GM12891 (cell line): Measurements from ENCODE around the gene MT1X.

Experiments
- POLR2A ChIP-seq: IDR thresholded peaks from 2 replicates; pipeline ENCODE4 v1.6.1; 2011; ENCODE audit warnings: low read depth, low read length, control low read depth
- POLR2AphosphoS5 ChIP-seq: IDR thresholded peaks from 2 replicates; pipeline ENCODE4 v1.6.1; 2011; ENCODE audit warnings: low read depth, low read length, control low read depth
- TAF1 ChIP-seq: IDR thresholded peaks from 2 replicates; pipeline ENCODE4 v1.6.1; 2011; ENCODE audit warnings: low read depth, low read length, control low read depth

GRCh38 chr16:56672761-56673536, 9.3 kb upstream of the MT1X start:
- TF ChIP-seq POLR2A = no peak
- no peak for TF ChIP-seq POLR2AphosphoS5
- no peak for TF ChIP-seq TAF1
